Ovary (tissue), 3 donors: ENCODE data around the gene LMOD3.

ENCODE experiments used
- CTCF ChIP-seq, 3 donors: fragments of 450-650 bp in 2 of 3; fragments of 200-600 bp in 1 of 3; IDR thresholded peaks; one replicate each; pipeline versions ENCODE4 v1.5.1 to v1.8.0; 2016 to 2022; ENCODE audit warnings: antibody characterized with exemption in 3 of 3, mild to moderate bottlenecking in 1 of 3
- EP300 ChIP-seq: sonication (generic); formaldehyde crosslinking; IDR thresholded peaks from one replicate; pipeline ENCODE4 v1.6.1; 2017; ENCODE audit warnings: antibody characterized with exemption
- donor health status: DM: no; HTN: no; CAD: no.

GRCh38 chr3:69085833-69086722 lies 36.3 kb downstream of the LMOD3 start:
- TF ChIP-seq EP300, result no peak
- no peak for TF ChIP-seq CTCF (IDR thresholded peaks at IDR 0.05)
